ENCODE measurements around the gene ELL. TPM values are rescaled to one million over a fixed set of nuclear protein-coding genes. Genes with fewer than 3 reads are reported as not detected.

ELL gene
- total RNA-seq, 4 donors from 2014 or later: 9.1 to 35.1 (median 20.1) TPM

DNA sequence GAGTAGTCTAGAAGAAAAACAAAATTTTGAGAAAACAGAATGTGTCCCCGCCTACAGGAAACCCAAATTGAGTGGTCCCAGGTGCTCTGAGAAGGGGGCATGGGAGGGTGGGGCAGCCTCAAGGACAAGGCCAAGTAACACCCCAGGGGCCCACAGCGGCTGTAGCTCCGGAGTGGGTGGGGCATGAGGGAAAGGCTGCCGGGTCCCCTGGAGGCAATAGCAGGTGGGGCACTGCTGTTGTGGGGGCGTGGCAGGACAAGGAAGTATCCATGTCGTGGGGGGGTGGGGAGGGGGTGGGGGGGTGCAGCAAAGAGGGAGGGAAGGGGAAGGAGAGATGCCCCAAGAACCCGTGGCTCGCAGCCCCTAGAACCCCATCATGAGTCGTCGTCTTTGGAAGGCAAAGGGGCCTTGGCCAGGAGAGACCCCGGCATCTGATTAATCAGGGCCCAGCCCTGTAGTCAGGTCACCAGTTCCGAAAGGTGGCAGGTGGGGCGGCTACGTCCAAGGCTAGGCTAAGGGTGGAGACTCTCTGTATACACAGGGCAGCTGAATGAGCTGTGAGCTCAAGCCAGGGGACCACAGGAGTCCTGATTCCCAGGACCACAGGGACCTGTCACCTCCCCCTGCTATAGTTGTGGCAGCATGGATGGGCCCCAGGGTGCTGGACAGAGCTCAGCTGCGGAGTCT is 76.5 kb downstream of the ELL start:
- no peak for DNase-seq (ENCODE audit: extremely low spot score)
- H3K9me3 ChIP-seq: no peaks in the 10 kb centered on the region
- TF ChIP-seq, protein P1, sequence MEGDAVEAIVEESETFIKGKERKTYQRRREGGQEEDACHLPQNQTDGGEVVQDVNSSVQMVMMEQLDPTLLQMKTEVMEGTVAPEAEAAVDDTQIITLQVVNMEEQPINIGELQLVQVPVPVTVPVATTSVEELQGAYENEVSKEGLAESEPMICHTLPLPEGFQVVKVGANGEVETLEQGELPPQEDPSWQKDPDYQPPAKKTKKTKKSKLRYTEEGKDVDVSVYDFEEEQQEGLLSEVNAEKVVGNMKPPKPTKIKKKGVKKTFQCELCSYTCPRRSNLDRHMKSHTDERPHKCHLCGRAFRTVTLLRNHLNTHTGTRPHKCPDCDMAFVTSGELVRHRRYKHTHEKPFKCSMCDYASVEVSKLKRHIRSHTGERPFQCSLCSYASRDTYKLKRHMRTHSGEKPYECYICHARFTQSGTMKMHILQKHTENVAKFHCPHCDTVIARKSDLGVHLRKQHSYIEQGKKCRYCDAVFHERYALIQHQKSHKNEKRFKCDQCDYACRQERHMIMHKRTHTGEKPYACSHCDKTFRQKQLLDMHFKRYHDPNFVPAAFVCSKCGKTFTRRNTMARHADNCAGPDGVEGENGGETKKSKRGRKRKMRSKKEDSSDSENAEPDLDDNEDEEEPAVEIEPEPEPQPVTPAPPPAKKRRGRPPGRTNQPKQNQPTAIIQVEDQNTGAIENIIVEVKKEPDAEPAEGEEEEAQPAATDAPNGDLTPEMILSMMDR (IDR thresholded peaks at IDR 0.05): no peak
- TF ChIP-seq POLR2AphosphoS5 (IDR thresholded peaks at IDR 0.05): no peak
- TF ChIP-seq EP300 (IDR thresholded peaks at IDR 0.05): no peak
- no peak for TF ChIP-seq POLR2A (IDR thresholded peaks at IDR 0.05; ENCODE audit: low read depth)
- no peaks in the 10 kb centered on the region for H3K27me3 ChIP-seq
- H3K4me1 ChIP-seq: peaks cover 0 to 14% (median 7%) of the 10 kb centered on the region in 4 donors
- H3K4me3 ChIP-seq: no peak overlapping the region
- H3K36me3 ChIP-seq: peaks cover 47 to 76% (median 75%) of the 10 kb centered on the region in 4 donors
- intact Hi-C loops (cut with DNase I): no loop called here
- 73% methylated on average over 15 of the region's 15 CpGs for WGBS
- H3K27ac ChIP-seq (replicated peaks in 1 of 4): no peak overlapping the region

DNA sequence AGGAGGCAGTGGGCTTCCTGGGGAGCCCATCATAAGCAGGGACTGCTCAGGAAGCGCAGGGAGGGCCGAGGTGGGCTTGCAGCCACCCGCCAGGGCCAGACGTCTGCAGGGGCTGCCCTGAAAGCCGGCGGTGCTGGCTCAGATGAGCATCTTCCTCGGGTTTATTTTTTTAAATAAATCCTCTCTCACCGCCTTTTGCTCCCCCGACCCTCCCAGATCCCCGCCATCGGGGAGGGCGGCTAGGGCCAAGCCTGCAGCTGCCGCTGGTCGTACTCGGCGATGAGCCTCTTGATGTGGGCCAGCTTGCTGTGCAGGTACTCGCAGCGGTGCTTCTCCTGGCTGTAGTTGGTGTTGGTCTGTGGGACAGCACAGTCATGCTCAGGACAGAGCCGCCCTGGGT is 77.4 kb downstream of the ELL start:
- Histone ChIP-seq H3K4me1 (peaks cover 0 to 19% (median 9%) of the 10 kb centered on the region in 4 donors), H3K27me3 (no peaks in the 10 kb centered on the region), H3K4me3 (no peak overlapping the region), H3K9me3 (no peaks in the 10 kb centered on the region), H3K27ac (replicated peaks in 1 of 4) (no peak overlapping the region), H3K36me3 (peaks cover 39 to 67% (median 66%) of the 10 kb centered on the region in 4 donors)
- intact Hi-C loops (cut with DNase I): no loop called here
- 87% methylated on average over 4 of the region's 19 CpGs for WGBS
- DNase-seq (ENCODE audit: extremely low spot score): no peak
- TF ChIP-seq EP300 (IDR thresholded peaks at IDR 0.05): no peak

DNA sequence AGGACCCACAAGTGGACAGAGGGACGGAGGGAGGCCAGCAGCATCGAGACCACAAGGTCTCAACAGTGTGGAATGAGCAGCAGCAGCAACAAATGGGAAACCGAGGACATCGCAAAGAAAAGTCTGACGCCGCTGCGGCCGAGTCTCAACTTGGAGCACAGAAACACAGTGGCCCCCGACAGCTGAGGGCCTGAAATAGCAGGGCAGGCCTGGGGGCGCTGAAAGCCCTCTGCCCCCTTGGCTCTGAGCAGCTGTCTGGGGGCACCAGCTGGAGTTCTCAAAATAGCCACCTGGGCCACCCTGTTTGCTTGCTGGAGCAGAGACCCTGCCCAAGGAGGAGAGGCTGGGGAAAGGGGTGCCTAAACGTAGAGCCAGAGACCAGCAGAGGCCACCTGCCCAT is 78.0 kb downstream of the ELL start:
- no peak for TF ChIP-seq POLR2AphosphoS5 (IDR thresholded peaks at IDR 0.05)
- TF ChIP-seq, protein P1 (IDR thresholded peaks at IDR 0.05): no peak
- TF ChIP-seq POLR2A (IDR thresholded peaks at IDR 0.05; ENCODE audit: low read depth): no peak
- TF ChIP-seq EP300 (IDR thresholded peaks at IDR 0.05): no peak

DNA sequence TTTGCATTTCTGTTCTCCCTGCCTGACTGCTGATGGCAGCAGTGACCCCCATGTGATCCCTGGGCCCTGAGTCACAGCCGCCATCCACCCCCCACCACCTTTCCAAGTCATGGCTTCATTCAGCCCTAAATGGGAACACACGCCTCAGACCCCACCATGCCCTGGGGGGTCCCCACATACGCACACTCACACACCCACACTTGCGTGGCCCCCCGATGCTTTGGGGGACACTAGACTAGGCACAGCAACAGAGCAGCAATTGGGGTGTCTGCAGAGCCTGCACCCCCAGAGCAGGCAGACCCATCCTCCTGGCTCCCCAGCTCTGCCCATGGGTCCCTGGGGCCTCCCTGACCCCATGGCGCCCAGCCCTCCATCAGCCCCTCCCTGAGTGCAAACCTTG is 78.5 kb downstream of the ELL start:
- no peak for DNase-seq (ENCODE audit: extremely low spot score)
- Histone ChIP-seq H3K27ac (replicated peaks in 1 of 4) (no peak overlapping the region), H3K36me3 (peaks cover 34 to 56% (median 55%) of the 10 kb centered on the region in 4 donors), H3K27me3 (no peaks in the 10 kb centered on the region), H3K9me3 (no peaks in the 10 kb centered on the region), H3K4me1 (peaks cover 3 to 30% (median 20%) of the 10 kb centered on the region in 4 donors), H3K4me3 (no peak overlapping the region)
- intact Hi-C loops (cut with DNase I): no loop called here
- TF ChIP-seq POLR2AphosphoS5 (IDR thresholded peaks at IDR 0.05) (no peak), EP300 (IDR thresholded peaks at IDR 0.05) (no peak), POLR2A (IDR thresholded peaks at IDR 0.05; ENCODE audit: low read depth) (no peak)
- TF ChIP-seq, protein P1 (IDR thresholded peaks at IDR 0.05): no peak
- WGBS: 90% methylated on average over 6 of the region's 6 CpGs

More for the DNA sequence above, 78.0 kb downstream of the ELL start:
- intact Hi-C loops (cut with DNase I): no loop called here
- Histone ChIP-seq H3K4me3 (no peak overlapping the region), H3K27ac (replicated peaks in 1 of 4) (no peak overlapping the region), H3K4me1 (peaks cover 0 to 26% (median 16%) of the 10 kb centered on the region in 4 donors), H3K36me3 (peaks cover 34 to 60% (median 59%) of the 10 kb centered on the region in 4 donors), H3K9me3 (no peaks in the 10 kb centered on the region), H3K27me3 (no peaks in the 10 kb centered on the region)
- WGBS: 89% methylated on average over 10 of the region's 11 CpGs
- no peak for DNase-seq (ENCODE audit: extremely low spot score)

DNA sequence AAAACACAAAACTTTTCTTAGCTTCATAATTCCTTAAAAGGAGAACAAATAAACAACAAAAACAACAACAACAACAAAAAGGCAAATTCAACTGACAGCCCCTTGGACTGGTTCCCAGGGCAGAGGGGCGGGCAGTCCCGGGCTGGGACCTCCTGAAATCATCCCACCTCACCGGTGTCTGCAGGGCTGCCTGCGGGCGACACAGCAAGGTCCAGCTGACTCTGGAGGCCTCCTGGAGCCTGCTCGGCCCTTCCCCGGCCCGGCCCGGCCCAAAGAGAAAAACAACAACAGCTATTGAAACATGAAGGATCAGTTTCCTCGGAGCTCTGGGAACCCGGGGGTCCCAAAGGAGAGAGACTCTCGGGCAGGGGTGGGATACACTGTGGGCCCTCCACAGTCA is 78.9 kb downstream of the ELL start:
- TF ChIP-seq POLR2A (IDR thresholded peaks at IDR 0.05; ENCODE audit: low read depth) (no peak), POLR2AphosphoS5 (IDR thresholded peaks at IDR 0.05) (no peak), EP300 (IDR thresholded peaks at IDR 0.05) (no peak)
- TF ChIP-seq, protein P1 (IDR thresholded peaks at IDR 0.05): no peak
- H3K27me3 ChIP-seq: no peaks in the 10 kb centered on the region
- intact Hi-C loops (cut with DNase I): no loop called here
- DNase-seq (ENCODE audit: extremely low spot score): no peak
- no peaks in the 10 kb centered on the region for H3K9me3 ChIP-seq
- no peak overlapping the region for H3K4me3 ChIP-seq
- H3K36me3 ChIP-seq: peaks cover 34 to 52% (median 51%) of the 10 kb centered on the region in 4 donors
- 89% methylated on average over 10 of the region's 12 CpGs for WGBS
- H3K4me1 ChIP-seq: peaks cover 8 to 34% (median 25%) of the 10 kb centered on the region in 4 donors
- no peak overlapping the region for H3K27ac ChIP-seq (replicated peaks in 1 of 4)
